Neural progenitor cell (in vitro differentiated cells): Measurements from ENCODE around the gene KIF25.

Experiments
- CTCF ChIP-seq: fragments of 200-600 bp; sonication (generic); IDR thresholded peaks from 2 replicates; pipeline ENCODE4 v1.5.1; 2017; ENCODE audit warnings: antibody characterized with exemption, mild to moderate bottlenecking
- EZH2 ChIP-seq: fragments of 200-600 bp; sonication (generic); IDR thresholded peaks from 2 replicates; pipeline ENCODE4 v1.6.1; 2017; ENCODE audit warnings: antibody characterized with exemption, mild to moderate bottlenecking, moderate library complexity
- EZH2phosphoT487 ChIP-seq: fragments of 200-600 bp; sonication (generic); IDR thresholded peaks from 2 replicates; pipeline ENCODE4 v1.6.1; 2017; ENCODE audit warnings: antibody characterized with exemption

- no peak for TF ChIP-seq CTCF
- TF ChIP-seq EZH2, result no peak
- no peak for TF ChIP-seq EZH2phosphoT487
Measured at GRCh38 chr6:167951781-167952511, 45.5 kb upstream of the KIF25 start.
